Activated T-cell treated with anti-CD3 and anti-CD28 coated beads, Interleukin-2, amount 50 U/mL, for 1 hour (primary cell): ENCODE results near the gene MTRF1L.
A peak's percentile ranks its signal among the peaks of the same experiment; 100 is the strongest.

Experiments
- DNase-seq: peaks from one replicate; pipeline ENCODE4 v3.0.0-alpha.2; 2020

MTRF1L gene

GRCh38 chr6:153002613-153003365 is at the start of gene MTRF1L:
TSS of gene MTRF1L (minus strand) at chr6:153002709. CDS start at chr6:153002685, 24 bp downstream.
- peak; percentile 80 for DNase-seq

GRCh38 chr6:153051801-153052200 is 49.3 kb upstream of the MTRF1L start:
- DNase-seq = no peak

- DNase-seq = no peak
Measured at GRCh38 chr6:153048631-153049030, 46.1 kb upstream of the MTRF1L start.

GRCh38 chr6:153047386-153047785 is 44.9 kb upstream of the MTRF1L start:
- no peak for DNase-seq

- no peak for DNase-seq
Measured at GRCh38 chr6:153045271-153045670, 42.8 kb upstream of the MTRF1L start.

- DNase-seq = no peak
Measured at GRCh38 chr6:153044295-153044694, 41.8 kb upstream of the MTRF1L start.

- no peak for DNase-seq
Measured at GRCh38 chr6:153043719-153044118, 41.2 kb upstream of the MTRF1L start.

- DNase-seq = no peak
Measured at GRCh38 chr6:153038378-153039057, 36.0 kb upstream of the MTRF1L start.

GRCh38 chr6:153034139-153034538 is 31.6 kb upstream of the MTRF1L start:
- DNase-seq = no peak

GRCh38 chr6:153032255-153032882 is 29.9 kb upstream of the MTRF1L start:
- no peak for DNase-seq

- DNase-seq = no peak
Measured at GRCh38 chr6:153031335-153031955, 28.9 kb upstream of the MTRF1L start.

- no peak for DNase-seq
Measured at GRCh38 chr6:153028963-153029362, 26.5 kb upstream of the MTRF1L start.

- no peak for DNase-seq
Measured at GRCh38 chr6:153028286-153028685, 25.8 kb upstream of the MTRF1L start.

- no peak for DNase-seq
Measured at GRCh38 chr6:153027480-153027879, 25.0 kb upstream of the MTRF1L start.

- no peak for DNase-seq
Measured at GRCh38 chr6:153024709-153025017, 22.2 kb upstream of the MTRF1L start.

- peak; percentile 39 for DNase-seq
Measured at GRCh38 chr6:153023977-153024708, 21.6 kb upstream of the MTRF1L start.

- DNase-seq = no peak
Measured at GRCh38 chr6:153018355-153018754, 15.8 kb upstream of the MTRF1L start.

- no peak for DNase-seq
Measured at GRCh38 chr6:153016846-153017245, 14.3 kb upstream of the MTRF1L start.

GRCh38 chr6:153015094-153015640 is 12.7 kb upstream of the MTRF1L start:
- DNase-seq = no peak

- no peak for DNase-seq
Measured at GRCh38 chr6:153013438-153013837, 10.9 kb upstream of the MTRF1L start.

- DNase-seq = no peak
Measured at GRCh38 chr6:153012856-153013255, 10.3 kb upstream of the MTRF1L start.

GRCh38 chr6:153003366-153003690 is 819 bp upstream of the MTRF1L start:
- no peak for DNase-seq
